Measurements from ENCODE around the gene EID3.
"Not testable (repeated sequence)": the region's sequence is repeated elsewhere in the genome, so short reads cannot be mapped to it uniquely, and the experiment has no call there.

EID3 gene

GRCh38 chr12:104290855-104291254 is 12.7 kb upstream of the EID3 start:
- DNase-seq: no peak

GRCh38 chr12:104291867-104292524 is 11.5 kb upstream of the EID3 start:
- DNase-seq: no peak

GRCh38 chr12:104292872-104293794 is 10.4 kb upstream of the EID3 start:
- DNase-seq: no peak

GRCh38 chr12:104294158-104294859 is 9.2 kb upstream of the EID3 start:
- DNase-seq: not testable (repeated sequence)

GRCh38 chr12:104294927-104295668 is 8.4 kb upstream of the EID3 start:
- DNase-seq: no peak

- DNase-seq: no peak
Measured at GRCh38 chr12:104295954-104296353, 7.6 kb upstream of the EID3 start.

- DNase-seq: no peak
Measured at GRCh38 chr12:104296718-104297117, 6.8 kb upstream of the EID3 start.

GRCh38 chr12:104297477-104298113 is 5.9 kb upstream of the EID3 start:
- no peak for DNase-seq

GRCh38 chr12:104299842-104300481 is 3.6 kb upstream of the EID3 start:
- DNase-seq: no peak

- DNase-seq: no peak
Measured at GRCh38 chr12:104304261-104305009, 896 bp downstream of the EID3 start.

- no peak for DNase-seq
Measured at GRCh38 chr12:104305349-104305748, 1.8 kb downstream of the EID3 start.

GRCh38 chr12:104306376-104306775 is 2.8 kb downstream of the EID3 start:
- DNase-seq: no peak

GRCh38 chr12:104306943-104307654 is 3.6 kb downstream of the EID3 start:
- no peak for DNase-seq

GRCh38 chr12:104307655-104308000 is 4.1 kb downstream of the EID3 start:
- DNase-seq: no peak

GRCh38 chr12:104309446-104309993 is 6.0 kb downstream of the EID3 start:
- DNase-seq: no peak

GRCh38 chr12:104310751-104311633 is 7.5 kb downstream of the EID3 start:
- DNase-seq: no peak

- no peak for DNase-seq
Measured at GRCh38 chr12:104312202-104312601, 8.7 kb downstream of the EID3 start.

GRCh38 chr12:104312654-104313053 is 9.1 kb downstream of the EID3 start:
- DNase-seq: no peak
